NCI-H82 treated with DMSO at 0.1 percent for 48 hours (cell line): Measurements from ENCODE around the gene ADARB1.

ENCODE experiments used
- DNase-seq: peaks from one replicate; lab custom pipeline; 2025; ENCODE audit not compliant: unreplicated experiment; lab: John Stamatoyannopoulos, UW

ADARB1 gene

DNA sequence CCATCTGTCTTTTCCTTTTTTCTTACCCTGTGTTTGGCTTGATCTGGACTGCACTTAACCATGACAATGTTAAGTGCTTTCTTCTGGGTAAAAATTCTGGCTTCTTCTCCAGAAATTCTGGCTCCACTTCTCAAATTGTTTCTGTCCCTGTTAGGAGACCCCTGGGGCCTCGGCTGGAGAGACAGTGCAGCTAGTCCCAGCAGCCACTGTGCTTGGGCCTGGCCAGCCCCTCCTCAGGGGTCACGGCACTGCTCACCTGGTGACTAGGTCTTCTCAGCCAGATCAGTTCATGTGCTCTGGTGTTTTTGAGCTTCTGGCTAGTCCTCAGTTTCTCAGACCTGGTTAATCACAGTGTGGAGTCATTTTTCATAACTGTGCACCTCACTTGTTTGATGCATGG is 72.4 kb downstream of the ADARB1 start:
- no peak for DNase-seq

- DNase-seq, result no peak
These were observed 73.3 kb downstream of the ADARB1 start for GRCh38 chr21:45147473-45148315.

DNA sequence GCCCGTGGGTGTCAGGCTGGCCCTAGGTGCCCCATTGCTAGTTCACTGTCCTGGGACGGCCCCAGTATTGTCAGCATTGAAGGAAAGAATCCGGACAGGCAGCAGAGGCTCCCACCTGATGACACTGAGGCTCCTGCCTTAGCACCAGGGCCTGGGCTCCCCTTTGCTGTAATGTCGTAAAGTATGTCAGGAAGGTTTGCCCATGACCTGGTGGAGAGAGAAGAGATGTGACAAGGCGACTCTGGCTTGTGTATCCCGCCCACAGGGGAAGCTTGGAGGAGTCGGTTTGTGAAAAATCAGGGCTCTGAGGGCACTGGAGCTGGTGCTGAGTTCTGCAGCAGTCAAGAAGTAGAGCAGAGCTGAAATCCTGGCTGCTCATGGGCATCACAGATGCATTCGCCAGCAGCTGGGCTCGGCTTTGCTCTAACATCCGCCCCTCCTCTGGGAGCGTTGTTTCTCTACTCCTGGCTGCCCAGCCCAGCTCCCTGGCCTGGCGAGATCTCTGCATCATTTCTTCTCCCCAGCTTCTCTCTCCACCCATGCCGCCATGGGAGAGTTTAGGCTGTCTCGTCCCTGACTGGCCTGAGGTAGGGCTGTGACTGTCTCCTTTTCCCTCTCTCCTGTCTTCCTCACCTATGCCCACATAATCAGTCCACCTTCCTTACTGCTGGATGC is 74.1 kb downstream of the ADARB1 start:
- DNase-seq, result no peak

GRCh38 chr21:45149021-45149420 is 74.6 kb downstream of the ADARB1 start:
- no peak for DNase-seq

DNA sequence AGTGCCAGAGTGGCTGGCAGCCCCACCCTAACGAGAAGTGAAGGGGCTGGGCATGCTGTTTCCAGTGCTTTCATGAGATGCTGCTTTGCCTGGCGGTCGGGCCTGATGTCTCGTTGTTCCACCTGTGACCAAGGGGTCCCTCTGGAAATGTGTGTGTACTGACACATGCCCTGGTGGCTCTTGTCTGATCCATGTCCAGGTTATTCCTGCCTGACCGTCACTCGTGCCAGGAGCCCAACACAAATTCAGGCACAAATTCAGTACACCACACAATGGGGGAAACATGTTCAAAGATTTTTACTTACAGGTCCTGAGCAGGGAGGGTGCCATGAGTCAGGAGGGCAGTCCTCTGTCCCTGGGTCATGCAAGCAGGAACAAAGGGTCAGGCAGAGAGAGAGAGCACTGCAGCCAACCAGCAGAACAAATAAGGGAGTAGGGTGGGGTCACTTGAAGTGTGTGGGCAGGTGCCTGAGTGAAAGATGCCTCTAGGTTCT is 76.3 kb downstream of the ADARB1 start:
- no peak for DNase-seq

DNA sequence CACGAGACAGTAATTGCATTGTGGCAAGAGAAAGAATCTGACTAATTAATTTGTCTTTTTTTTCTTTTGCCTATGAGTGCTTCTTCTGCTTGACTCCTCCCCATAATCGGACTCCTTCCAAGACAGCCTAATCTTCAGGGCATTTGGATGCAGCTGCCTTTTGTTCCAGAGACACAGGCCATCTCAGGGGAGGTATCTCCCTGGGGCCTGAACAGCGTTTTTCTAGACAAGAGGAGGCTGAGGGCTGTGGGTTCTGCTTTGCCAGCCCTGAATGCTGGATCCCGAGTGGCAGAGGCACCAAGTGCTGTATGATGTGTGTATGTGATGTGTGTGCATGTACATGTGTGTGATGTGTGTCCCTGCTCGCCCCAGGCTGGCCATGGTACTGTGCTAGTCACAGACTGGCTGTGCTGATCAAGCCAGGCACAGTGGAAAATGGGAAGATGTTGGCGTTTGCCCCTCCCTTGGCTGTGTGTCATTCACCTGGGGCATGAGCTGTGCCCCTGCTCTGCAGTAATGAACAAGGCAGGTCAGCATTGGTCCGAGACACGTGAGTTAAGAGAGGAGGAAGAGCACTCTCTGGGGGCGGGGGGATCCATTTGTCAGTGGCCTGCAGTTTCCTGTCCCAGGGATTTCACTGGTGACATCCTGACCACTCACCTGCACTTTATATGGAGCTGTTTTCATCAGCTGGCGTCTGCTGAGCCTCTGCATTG is 77.2 kb downstream of the ADARB1 start:
- DNase-seq, result no peak

DNA sequence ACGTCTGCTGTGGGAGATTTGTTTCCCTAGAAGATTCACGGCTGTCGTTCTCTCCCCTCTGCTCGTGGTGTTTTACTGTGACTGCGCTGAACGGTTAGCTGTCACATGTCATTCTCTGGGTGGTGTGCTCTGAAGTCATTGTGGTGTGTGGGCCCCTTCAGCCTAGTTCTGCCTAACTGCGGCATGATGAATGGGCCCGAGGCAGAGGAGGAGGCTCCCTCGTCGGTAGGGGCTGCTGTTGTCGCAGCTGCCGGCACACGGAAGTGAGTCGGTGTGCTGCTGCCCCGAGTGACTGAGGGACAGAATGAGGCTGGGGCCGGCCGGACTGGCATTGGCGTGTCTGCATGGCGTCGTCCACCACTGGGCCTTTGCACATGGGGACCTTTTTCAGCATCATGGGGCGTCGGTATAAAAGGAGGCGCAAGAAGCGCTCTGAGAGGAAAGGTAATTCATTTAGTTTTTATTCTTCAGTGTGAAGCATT is 77.9 kb downstream of the ADARB1 start:
- no peak for DNase-seq

GRCh38 chr21:45153358-45154318 is 79.3 kb downstream of the ADARB1 start:
- no peak for DNase-seq

- DNase-seq, result no peak
These were observed 80.4 kb downstream of the ADARB1 start for GRCh38 chr21:45154511-45155508.

GRCh38 chr21:45155910-45156309 is 81.5 kb downstream of the ADARB1 start:
- no peak for DNase-seq

DNA sequence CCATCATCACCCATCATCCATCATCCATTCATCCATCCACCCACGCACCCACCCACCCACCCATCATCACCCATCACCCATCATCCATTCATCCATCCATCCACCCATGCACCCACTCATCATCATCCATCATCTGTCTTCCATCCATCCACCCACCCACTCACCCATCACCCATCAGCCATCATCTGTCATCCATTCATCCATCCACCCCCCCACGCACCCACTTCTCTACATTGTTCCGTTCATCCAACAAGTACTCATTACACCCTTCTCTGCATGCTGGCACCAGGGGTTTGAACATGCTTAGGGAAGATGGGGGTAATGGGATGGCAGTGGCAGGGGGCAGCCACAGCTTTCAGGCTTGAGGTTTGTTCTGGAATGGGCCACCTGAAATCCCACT is 82.1 kb downstream of the ADARB1 start:
- DNase-seq, result no peak

GRCh38 chr21:45157932-45158331 is 83.6 kb downstream of the ADARB1 start:
- no peak for DNase-seq

- DNase-seq, result no peak
These were observed 84.4 kb downstream of the ADARB1 start for GRCh38 chr21:45158491-45159423.

GRCh38 chr21:45160198-45160597 is 85.8 kb downstream of the ADARB1 start:
- no peak for DNase-seq

GRCh38 chr21:45161038-45161945 is 86.9 kb downstream of the ADARB1 start:
- no peak for DNase-seq

DNA sequence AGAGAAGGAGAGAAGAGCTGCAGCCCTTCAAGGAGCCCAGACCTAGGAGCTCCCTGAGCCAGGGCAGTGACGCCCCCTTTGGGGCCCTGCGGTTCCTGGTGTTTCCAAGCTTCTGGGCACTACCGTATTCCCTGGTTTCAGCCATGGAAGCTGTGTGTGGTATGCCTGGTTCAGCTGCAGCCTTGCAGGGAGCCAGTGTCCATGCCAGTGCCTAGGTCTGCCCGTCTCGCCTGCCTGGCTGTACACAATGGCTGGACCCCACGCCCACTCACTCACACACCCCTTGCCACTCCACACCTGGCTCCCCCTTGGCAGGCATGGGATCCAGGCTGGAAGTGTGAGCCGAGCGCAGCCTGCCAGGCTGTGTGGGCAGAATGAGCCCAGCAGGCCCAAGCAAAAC is 87.7 kb downstream of the ADARB1 start:
- no peak for DNase-seq

DNA sequence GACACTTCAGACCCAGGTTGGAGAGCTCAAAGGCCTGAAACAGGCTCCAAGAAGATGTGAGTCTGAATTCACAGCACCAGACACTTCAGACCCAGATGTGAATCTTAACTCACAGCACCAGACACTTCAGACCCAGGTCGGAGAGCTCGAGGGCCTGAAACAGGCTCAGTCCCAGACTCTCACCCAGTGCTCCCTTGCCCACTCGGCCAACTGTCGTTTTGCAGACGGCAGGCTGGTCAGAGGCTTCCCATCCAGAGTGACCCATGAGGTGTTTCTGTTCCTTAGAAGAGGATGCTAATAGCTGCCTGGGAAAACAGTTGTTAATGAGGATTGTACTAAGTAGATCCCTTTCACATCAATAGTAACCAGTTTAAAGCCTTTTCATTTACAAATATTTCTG is 88.4 kb downstream of the ADARB1 start:
- no peak for DNase-seq
